ENCODE results near the gene ADARB1. TPM values are rescaled to one million over a fixed set of nuclear protein-coding genes. Genes with fewer than 3 reads are reported as not detected.

The ADARB1 gene
- total RNA-seq, 1 experiment from 2014 or later, result 15.8 TPM

- no peak overlapping the region for H2AK5ac ChIP-seq (ENCODE audit: insufficient read length, low read length)
- H3K23ac ChIP-seq (ENCODE audit: insufficient read length, low read depth, low read length), result no peak overlapping the region
- H3K23me2 ChIP-seq (ENCODE audit: insufficient read length, low read depth, low read length, poor library complexity, severe bottlenecking), result no peaks in the 10 kb centered on the region
- no peaks in the 10 kb centered on the region for H3K79me2 ChIP-seq (ENCODE audit: insufficient read depth, low read length)
- Mint-ChIP-seq H3K9me3 (no peaks in the 10 kb centered on the region), H3K4me1 (peaks cover 11% of the 10 kb centered on the region in 2 experiments; a peak in 3 of 4 replicates), H3K36me3 (ENCODE audit: insufficient read depth in 1 of 3, low read depth in 3 of 3) (no peaks in the 10 kb centered on the region; a peak in 1 of 7 replicates), H3K27me3 (ENCODE audit: low read depth) (no peaks in the 10 kb centered on the region), H3K27ac (peak overlapping the region in 2 of 3 experiments; percentile 27 to 46; a peak in 2 of 7 replicates), H3K4me3 (no peak overlapping the region)
- no peaks in the 10 kb centered on the region for H4K20me1 ChIP-seq (ENCODE audit: control insufficient read depth, insufficient read depth, insufficient read length)
- no peak overlapping the region for H3T11ph ChIP-seq (ENCODE audit: low read length)
- DNase-seq, result no peak
- no peak overlapping the region for H2BK15ac ChIP-seq (ENCODE audit: low read depth, low read length)
- no peak overlapping the region for H3K4me2 ChIP-seq (ENCODE audit: insufficient read depth, insufficient read length, low read length)
- no peak overlapping the region for H4K5ac ChIP-seq (ENCODE audit: insufficient read length, low read depth, low read length)
- no peak overlapping the region for H3K9ac ChIP-seq (ENCODE audit: extremely low read depth, insufficient read length, low read length)
- no peak overlapping the region for H2BK120ac ChIP-seq (ENCODE audit: low read depth, low read length, poor library complexity, severe bottlenecking)
- H3K4me1 ChIP-seq (ENCODE audit: insufficient read depth, low read length), result peaks cover 3% of the 10 kb centered on the region; the same call in 1 of the 2 replicates
- H3K18ac ChIP-seq (ENCODE audit: insufficient read length, low read depth, low read length), result no peak overlapping the region
- no peaks in the 10 kb centered on the region for H3K9me3 ChIP-seq (ENCODE audit: control insufficient read depth, low read depth, low read length)
- no peak for TF ChIP-seq CTCF (conservative IDR thresholded peaks at IDR 0.05)
- no peak overlapping the region for H2BK12ac ChIP-seq (ENCODE audit: insufficient read length, low read depth, low read length)
- no peaks in the 10 kb centered on the region for H3K79me1 ChIP-seq (ENCODE audit: insufficient read depth, low read depth, low read length, poor library complexity, severe bottlenecking)
- no peak overlapping the region for H3K27ac ChIP-seq (ENCODE audit: insufficient read length, low read depth, low read length)
- WGBS (ENCODE audit: extremely low coverage, insufficient read length, low lambda C conversion rate), result no CpG with 5 or more reads among the region's 24 CpGs
- no peak overlapping the region for H2BK5ac ChIP-seq (ENCODE audit: insufficient read length, low read length)
- H4K91ac ChIP-seq (ENCODE audit: insufficient read length, low read depth, low read length), result no peak overlapping the region
- H2AFZ ChIP-seq (ENCODE audit: low read length), result no peak overlapping the region
- H3K27me3 ChIP-seq (ENCODE audit: insufficient read depth, low read length), result no peaks in the 10 kb centered on the region
- H4K8ac ChIP-seq (replicated peaks; ENCODE audit: insufficient read length, low read depth, low read length), result no peak overlapping the region
- H3K4ac ChIP-seq (ENCODE audit: low read depth, low read length), result no peak overlapping the region
- H3K56ac ChIP-seq (ENCODE audit: insufficient read length, low read depth, low read length), result no peak overlapping the region
- H2BK20ac ChIP-seq (ENCODE audit: low read depth, low read length, poor library complexity, severe bottlenecking), result no peak overlapping the region
- H3K14ac ChIP-seq (ENCODE audit: insufficient read depth, low read length), result no peak overlapping the region
Observed at GRCh38 chr21:45224189-45224938, 150.0 kb downstream of the ADARB1 start.
